Fibroblast of lung (primary cell): ENCODE results near the gene TREH. TPM values are rescaled to one million over a fixed set of nuclear protein-coding genes. Genes with fewer than 3 reads are reported as not detected.

Experiments used
- DNase-seq, 2 donors: peaks; one replicate each; pipeline versions ENCODE4 v3.0.0 to v3.0.0-alpha.2; 2010; ENCODE audit warnings: low read depth in 2 of 2
- H2AFZ ChIP-seq: 2 replicates; pipeline ENCODE4 v1.5.1; 2012; ENCODE audit warnings: low read length, control low read depth, inconsistent platforms
- H3K27ac ChIP-seq: 2 replicates; pipeline ENCODE4 v1.5.1; 2011; ENCODE audit warnings: low read length, control low read depth; ENCODE audit not compliant: insufficient read depth
- H3K27me3 ChIP-seq: 2 replicates; pipeline ENCODE4 v1.5.1; 2011; ENCODE audit warnings: mild to moderate bottlenecking, low read length; ENCODE audit not compliant: control insufficient read depth, insufficient read depth
- H3K36me3 ChIP-seq: 2 replicates; pipeline ENCODE4 v1.5.1; 2011; ENCODE audit warnings: low read length; ENCODE audit not compliant: control insufficient read depth, insufficient read depth
- H3K4me1 ChIP-seq: 2 replicates; pipeline ENCODE4 v1.5.1; 2011; ENCODE audit warnings: low read length; ENCODE audit not compliant: control insufficient read depth, insufficient read depth; ENCODE audit errors: extremely low read depth
- H3K4me2 ChIP-seq: 2 replicates; pipeline ENCODE4 v1.5.1; 2011; ENCODE audit warnings: low read length, control low read depth; ENCODE audit not compliant: insufficient read depth; ENCODE audit errors: extremely low read depth
- H3K4me3 ChIP-seq, 4 experiments: fragments of 200-600 bp in 1 of 4; sonication (generic) in 1 of 4; replicated peaks in 1 of 4; 2 replicates each; pipeline ENCODE4 v1.5.1; 2011 to 2016; ENCODE audit warnings: low read length in 4 of 4, low read depth in 3 of 4, mild to moderate bottlenecking in 3 of 4, control low read depth in 2 of 4, inconsistent platforms in 1 of 4, mixed read lengths in 1 of 4; ENCODE audit not compliant: insufficient read depth in 1 of 4; ENCODE audit errors: control extremely low read depth in 1 of 4
- H3K79me2 ChIP-seq: 2 replicates; pipeline ENCODE4 v1.5.1; 2012; ENCODE audit warnings: mild to moderate bottlenecking, low read length, inconsistent platforms; ENCODE audit not compliant: control insufficient read depth, insufficient read depth
- H3K9ac ChIP-seq: 2 replicates; pipeline ENCODE4 v1.5.1; 2011; ENCODE audit warnings: mild to moderate bottlenecking, low read length, control low read depth; ENCODE audit not compliant: insufficient read depth
- H3K9me3 ChIP-seq: 2 replicates; pipeline ENCODE4 v1.5.1; 2012; ENCODE audit warnings: low read depth, low read length; ENCODE audit not compliant: control insufficient read depth, insufficient read depth
- H4K20me1 ChIP-seq: 2 replicates; pipeline ENCODE4 v1.5.1; 2011; ENCODE audit warnings: low read length; ENCODE audit not compliant: control insufficient read depth, insufficient read depth; ENCODE audit errors: extremely low read depth
- EZH2 ChIP-seq: IDR thresholded peaks from 2 replicates; pipeline ENCODE4 v1.5.1; 2012; ENCODE audit warnings: low read length, control low read depth, mild to moderate bottlenecking; ENCODE audit errors: missing control alignments
- polyA plus RNA-seq, 2 donors: library from polyadenylated mRNA; depleted of rRNA in 1 of 2; stranded (reverse) in 1 of 2; unstranded in 1 of 2; fragments of >200 nt; gene quantifications; 2 replicates each; pipeline ENCODE4 v1.2.1, GENCODE V29; 2011 to 2012; ENCODE audit warnings: missing spikeins in 1 of 2
- total RNA-seq: library from RNA; depleted of rRNA; stranded (reverse); fragments of >200 nt; gene quantifications from 2 replicates; pipeline ENCODE4 v1.2.1, GENCODE V29; 2014
- TF ChIP-seq, protein P1 (sequence below), 2 donors: IDR thresholded peaks in 1 of 2; conservative IDR thresholded peaks in 1 of 2; 1 replicate in 1 of 2; 2 replicates in 1 of 2; pipeline ENCODE4 v1.5.1; 2011 to 2012; ENCODE audit warnings: low read length in 2 of 2, control low read depth in 1 of 2, inconsistent platforms in 1 of 2, low read depth in 1 of 2, mild to moderate bottlenecking in 1 of 2

The TREH gene
- total and polyA plus RNA-seq, 2 donors (not counting 1 experiment from before 2014, with no cell fraction given): not detected

DNA sequence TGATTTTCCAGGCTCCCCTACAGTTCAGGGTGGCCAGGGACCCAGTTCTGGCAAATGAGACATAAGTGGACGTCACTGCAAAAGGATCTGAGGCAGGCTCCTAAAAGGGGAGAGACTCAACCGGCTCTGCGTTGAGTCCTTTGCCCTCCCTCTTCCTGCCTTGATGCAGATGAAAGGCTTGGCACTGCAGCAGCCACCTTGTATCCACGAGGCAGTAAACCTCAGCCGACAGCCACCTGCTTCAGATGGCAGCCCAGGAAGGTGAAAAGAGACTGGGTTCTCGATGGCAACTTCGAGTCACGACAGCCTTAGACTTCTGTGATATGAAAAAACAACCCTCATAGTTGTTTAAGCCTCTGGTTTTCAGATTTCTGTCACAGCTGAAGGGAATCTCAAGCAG is 14.7 kb upstream of the TREH start:
- Histone ChIP-seq H3K9ac (no peak overlapping the region), H2AFZ (no peak overlapping the region), H3K4me3 (no peak overlapping the region), H3K4me1 (peaks cover 12% of the 10 kb centered on the region), H4K20me1 (no peaks in the 10 kb centered on the region), H3K9me3 (no peaks in the 10 kb centered on the region), H3K36me3 (no peaks in the 10 kb centered on the region), H3K4me2 (no peak overlapping the region), H3K27ac (no peak overlapping the region), H3K79me2 (no peaks in the 10 kb centered on the region), H3K27me3 (no peaks in the 10 kb centered on the region)
- TF ChIP-seq EZH2: no peak
- TF ChIP-seq, protein P1, sequence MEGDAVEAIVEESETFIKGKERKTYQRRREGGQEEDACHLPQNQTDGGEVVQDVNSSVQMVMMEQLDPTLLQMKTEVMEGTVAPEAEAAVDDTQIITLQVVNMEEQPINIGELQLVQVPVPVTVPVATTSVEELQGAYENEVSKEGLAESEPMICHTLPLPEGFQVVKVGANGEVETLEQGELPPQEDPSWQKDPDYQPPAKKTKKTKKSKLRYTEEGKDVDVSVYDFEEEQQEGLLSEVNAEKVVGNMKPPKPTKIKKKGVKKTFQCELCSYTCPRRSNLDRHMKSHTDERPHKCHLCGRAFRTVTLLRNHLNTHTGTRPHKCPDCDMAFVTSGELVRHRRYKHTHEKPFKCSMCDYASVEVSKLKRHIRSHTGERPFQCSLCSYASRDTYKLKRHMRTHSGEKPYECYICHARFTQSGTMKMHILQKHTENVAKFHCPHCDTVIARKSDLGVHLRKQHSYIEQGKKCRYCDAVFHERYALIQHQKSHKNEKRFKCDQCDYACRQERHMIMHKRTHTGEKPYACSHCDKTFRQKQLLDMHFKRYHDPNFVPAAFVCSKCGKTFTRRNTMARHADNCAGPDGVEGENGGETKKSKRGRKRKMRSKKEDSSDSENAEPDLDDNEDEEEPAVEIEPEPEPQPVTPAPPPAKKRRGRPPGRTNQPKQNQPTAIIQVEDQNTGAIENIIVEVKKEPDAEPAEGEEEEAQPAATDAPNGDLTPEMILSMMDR (conservative IDR thresholded peaks at IDR 0.05 in 1 of 2, IDR thresholded peaks at IDR 0.05 in 1 of 2; ENCODE audit: low read depth in 1 of 2, low read length in 2 of 2): no peak
- DNase-seq: no peak

DNA sequence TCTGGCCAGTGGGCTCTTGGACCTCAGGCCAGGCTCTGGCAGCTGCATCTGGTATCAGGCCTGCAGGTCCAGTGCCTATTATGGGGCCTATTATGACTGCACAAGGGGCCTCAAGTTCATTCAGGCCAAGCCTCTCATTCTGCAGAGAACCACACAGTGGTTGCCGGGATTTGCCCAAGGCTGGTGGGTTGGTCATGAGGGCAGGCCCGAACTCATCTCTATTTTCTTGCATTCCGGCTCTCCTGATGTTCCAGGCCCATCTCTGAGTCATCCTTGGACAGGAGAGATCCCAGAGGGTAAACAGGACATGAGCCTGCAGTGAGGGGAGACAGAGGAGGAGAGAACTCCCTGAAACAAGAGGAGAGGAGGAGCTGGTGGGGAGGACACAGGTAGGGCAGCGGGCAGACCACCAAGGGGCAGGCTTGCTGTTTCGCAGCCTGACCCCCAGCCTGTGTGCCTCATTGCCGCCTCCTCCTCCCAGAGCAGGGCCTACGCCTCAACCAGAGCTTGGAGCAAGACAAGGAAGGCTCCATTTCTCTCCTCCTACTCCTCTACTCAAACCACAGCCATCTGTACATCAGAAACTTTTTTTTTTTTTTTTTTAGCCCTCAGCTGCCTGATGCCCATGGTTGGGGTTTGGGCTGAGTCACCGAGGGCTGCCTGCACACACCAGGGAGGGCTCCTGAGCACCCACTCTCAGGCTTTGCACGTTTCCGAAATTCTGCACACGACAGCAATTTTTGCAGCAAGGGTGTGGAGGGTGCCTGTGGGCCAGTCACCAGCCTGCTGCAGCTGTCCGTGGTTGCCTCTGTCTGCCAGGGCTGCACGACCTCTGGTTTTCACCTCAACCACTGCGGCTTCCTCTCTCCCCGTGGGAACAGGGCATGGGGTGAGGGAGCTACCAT is 12.7 kb upstream of the TREH start:
- H3K9ac ChIP-seq: no peak overlapping the region
- H3K4me1 ChIP-seq: peaks cover 12% of the 10 kb centered on the region
- no peak overlapping the region for H2AFZ ChIP-seq
- no peaks in the 10 kb centered on the region for H3K9me3 ChIP-seq
- no peaks in the 10 kb centered on the region for H3K79me2 ChIP-seq
- no peak overlapping the region for H3K4me3 ChIP-seq
- H3K27ac ChIP-seq: no peak overlapping the region
- DNase-seq: peak; percentile 32 to 59
- H3K36me3 ChIP-seq: no peaks in the 10 kb centered on the region
- H3K4me2 ChIP-seq: no peak overlapping the region
- H3K27me3 ChIP-seq: no peaks in the 10 kb centered on the region
- no peaks in the 10 kb centered on the region for H4K20me1 ChIP-seq
- TF ChIP-seq EZH2: no peak
- TF ChIP-seq, protein P1 (conservative IDR thresholded peaks at IDR 0.05 in 1 of 2, IDR thresholded peaks at IDR 0.05 in 1 of 2; ENCODE audit: low read depth in 1 of 2, low read length in 2 of 2): no peak

DNA sequence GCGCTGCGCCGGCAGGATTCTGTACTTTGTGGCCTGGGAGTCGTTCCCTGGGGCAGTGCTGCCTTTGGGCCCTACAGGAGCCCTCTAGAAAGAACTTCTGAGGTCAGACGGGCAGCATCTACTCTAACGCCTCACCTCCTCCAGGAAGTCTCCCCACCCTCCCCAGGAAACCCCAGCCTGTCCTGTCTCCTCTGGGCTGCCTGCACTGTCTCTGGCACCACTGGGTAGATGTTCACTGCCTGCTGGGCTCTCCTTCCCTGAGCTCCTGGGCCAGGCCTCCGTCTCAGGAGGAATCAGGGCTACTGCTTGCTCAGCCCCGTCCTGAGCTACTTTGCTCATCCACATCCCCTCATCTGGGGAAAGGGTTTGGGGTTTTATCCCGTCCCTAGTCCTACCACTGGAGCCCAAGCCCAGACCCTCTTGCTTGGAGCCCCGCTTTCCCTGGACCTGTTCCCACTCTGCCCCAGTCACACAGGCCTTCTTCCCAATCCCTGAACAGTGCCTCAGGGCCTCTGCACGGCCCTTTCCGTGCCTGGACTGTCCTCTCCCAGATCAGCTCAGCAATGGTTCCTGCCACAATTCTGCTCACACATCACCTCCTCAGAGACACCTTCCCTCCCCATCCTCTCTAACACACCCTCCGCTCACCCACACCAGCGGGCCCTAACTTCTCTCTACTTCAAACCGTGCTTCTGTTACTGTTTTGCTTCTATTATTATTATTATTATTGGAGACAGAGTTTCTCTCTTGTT is 11.3 kb upstream of the TREH start:
- DNase-seq: no peak
- Histone ChIP-seq H3K79me2 (no peaks in the 10 kb centered on the region), H4K20me1 (no peaks in the 10 kb centered on the region), H3K4me2 (peak overlapping the region; percentile 71), H3K4me1 (peaks cover 12% of the 10 kb centered on the region), H3K9me3 (no peaks in the 10 kb centered on the region), H3K9ac (no peak overlapping the region), H3K36me3 (no peaks in the 10 kb centered on the region), H3K4me3 (no peak overlapping the region), H2AFZ (peak overlapping the region; percentile 83), H3K27me3 (no peaks in the 10 kb centered on the region), H3K27ac (no peak overlapping the region)
- TF ChIP-seq, protein P1 (conservative IDR thresholded peaks at IDR 0.05 in 1 of 2, IDR thresholded peaks at IDR 0.05 in 1 of 2; ENCODE audit: low read depth in 1 of 2, low read length in 2 of 2): no peak
- TF ChIP-seq EZH2: no peak
